ENCODE results near the gene TSPAN13.

DNA sequence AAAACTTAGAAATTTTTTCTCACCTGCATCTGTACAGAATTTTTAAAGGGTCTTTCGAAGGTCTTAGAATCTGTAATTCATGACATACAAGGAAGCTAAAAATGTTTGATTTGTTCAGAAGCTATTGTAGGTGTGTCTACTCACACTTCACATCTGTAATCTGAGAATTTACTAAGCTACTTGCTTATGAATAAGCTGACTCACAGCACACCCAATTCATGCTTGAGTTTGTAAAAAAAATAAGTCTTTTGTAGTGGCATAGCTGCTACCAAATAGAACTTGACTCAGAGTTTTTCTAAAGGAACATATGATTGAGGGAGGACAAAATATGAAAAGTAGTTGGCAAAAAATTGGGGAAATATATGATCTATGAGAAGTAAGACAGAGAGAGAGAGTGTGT, 64.0 kb downstream of the TSPAN13 start:
- no peak for TF ChIP-seq EZH2phosphoT487 (IDR thresholded peaks at IDR 0.05; ENCODE audit: low read depth)
- TF ChIP-seq, protein P1, sequence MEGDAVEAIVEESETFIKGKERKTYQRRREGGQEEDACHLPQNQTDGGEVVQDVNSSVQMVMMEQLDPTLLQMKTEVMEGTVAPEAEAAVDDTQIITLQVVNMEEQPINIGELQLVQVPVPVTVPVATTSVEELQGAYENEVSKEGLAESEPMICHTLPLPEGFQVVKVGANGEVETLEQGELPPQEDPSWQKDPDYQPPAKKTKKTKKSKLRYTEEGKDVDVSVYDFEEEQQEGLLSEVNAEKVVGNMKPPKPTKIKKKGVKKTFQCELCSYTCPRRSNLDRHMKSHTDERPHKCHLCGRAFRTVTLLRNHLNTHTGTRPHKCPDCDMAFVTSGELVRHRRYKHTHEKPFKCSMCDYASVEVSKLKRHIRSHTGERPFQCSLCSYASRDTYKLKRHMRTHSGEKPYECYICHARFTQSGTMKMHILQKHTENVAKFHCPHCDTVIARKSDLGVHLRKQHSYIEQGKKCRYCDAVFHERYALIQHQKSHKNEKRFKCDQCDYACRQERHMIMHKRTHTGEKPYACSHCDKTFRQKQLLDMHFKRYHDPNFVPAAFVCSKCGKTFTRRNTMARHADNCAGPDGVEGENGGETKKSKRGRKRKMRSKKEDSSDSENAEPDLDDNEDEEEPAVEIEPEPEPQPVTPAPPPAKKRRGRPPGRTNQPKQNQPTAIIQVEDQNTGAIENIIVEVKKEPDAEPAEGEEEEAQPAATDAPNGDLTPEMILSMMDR (IDR thresholded peaks at IDR 0.05; ENCODE audit: low read depth, low read length), result no peak

Data from OCI-LY3 (cell line).